Parathyroid adenoma (tissue), 2 donors: ENCODE measurements around the gene MDK.
A peak's percentile ranks its signal among the peaks of the same experiment; 100 is the strongest.

ENCODE experiments used
- H2AFZ ChIP-seq: fragments of 300-600 bp; sonication (generic); one replicate; pipeline ENCODE4 v1.7.0; 2017; ENCODE audit warnings: antibody characterized with exemption, mild to moderate bottlenecking
- H3K27ac ChIP-seq: fragments of 300-600 bp; sonication (generic); one replicate; pipeline ENCODE4 v1.7.0; 2017
- H3K27me3 ChIP-seq: fragments of 300-600 bp; sonication (generic); one replicate; pipeline ENCODE4 v1.7.0; 2017; ENCODE audit warnings: low read length; ENCODE audit not compliant: control insufficient read depth, insufficient read depth
- H3K36me3 ChIP-seq: fragments of 300-600 bp; sonication (generic); one replicate; pipeline ENCODE4 v1.7.0; 2017; ENCODE audit warnings: low read length; ENCODE audit not compliant: control insufficient read depth, insufficient read depth
- H3K4me1 ChIP-seq: fragments of 300-600 bp; sonication (generic); one replicate; pipeline ENCODE4 v1.7.0; 2017; ENCODE audit warnings: control low read depth
- H3K4me2 ChIP-seq: fragments of 300-600 bp; sonication (generic); one replicate; pipeline ENCODE4 v1.7.0; 2017; ENCODE audit warnings: low read length
- H3K4me3 ChIP-seq: fragments of 300-600 bp; sonication (generic); one replicate; pipeline ENCODE4 v1.7.0; 2017; ENCODE audit warnings: low read depth, low read length
- H3K79me2 ChIP-seq: fragments of 300-600 bp; sonication (generic); one replicate; pipeline ENCODE4 v1.7.0; 2017; ENCODE audit warnings: control low read depth
- H3K9ac ChIP-seq: fragments of 300-600 bp; sonication (generic); one replicate; pipeline ENCODE4 v1.7.0; 2017; ENCODE audit warnings: mild to moderate bottlenecking
- H3K9me3 ChIP-seq: fragments of 300-600 bp; sonication (generic); one replicate; pipeline ENCODE4 v1.7.0; 2017; ENCODE audit warnings: low read length; ENCODE audit not compliant: control insufficient read depth
- CTCF ChIP-seq: fragments of 300-600 bp; sonication (generic); IDR thresholded peaks from one replicate; pipeline ENCODE4 v1.7.0; 2017; ENCODE audit warnings: antibody characterized with exemption, mild to moderate bottlenecking
- donor health status: primary hyperparathyroidism.

MDK gene

GRCh38 chr11:46393231-46393616 lies 11.8 kb downstream of the MDK start:
- Histone ChIP-seq H3K4me1 (peaks cover 10% of the 10 kb centered on the region), H3K27me3 (no peaks in the 10 kb centered on the region), H3K36me3 (no peaks in the 10 kb centered on the region), H3K9me3 (no peaks in the 10 kb centered on the region), H3K4me3 (no peak overlapping the region), H3K79me2 (no peaks in the 10 kb centered on the region), H3K4me2 (no peak overlapping the region), H3K27ac (peak overlapping the region; percentile 98), H3K9ac (peak overlapping the region; percentile 11), H2AFZ (peak overlapping the region; percentile 70)
- TF ChIP-seq CTCF, result no peak

- no peaks in the 10 kb centered on the region for H3K79me2 ChIP-seq
- no peaks in the 10 kb centered on the region for H3K27me3 ChIP-seq
- no peaks in the 10 kb centered on the region for H3K9me3 ChIP-seq
- H3K27ac ChIP-seq, result peak overlapping the region; percentile 98
- H3K4me2 ChIP-seq, result no peak overlapping the region
- no peak for TF ChIP-seq CTCF
- no peak overlapping the region for H3K4me3 ChIP-seq
- no peak overlapping the region for H3K9ac ChIP-seq
- peaks cover 7% of the 10 kb centered on the region for H3K4me1 ChIP-seq
- no peak overlapping the region for H2AFZ ChIP-seq
- H3K36me3 ChIP-seq, result no peaks in the 10 kb centered on the region
Observed at GRCh38 chr11:46393759-46394158, 12.3 kb downstream of the MDK start.

- TF ChIP-seq CTCF, result no peak
- no peak overlapping the region for H2AFZ ChIP-seq
- H3K9ac ChIP-seq, result no peak overlapping the region
- no peaks in the 10 kb centered on the region for H3K9me3 ChIP-seq
- H3K27ac ChIP-seq, result no peak overlapping the region
- no peaks in the 10 kb centered on the region for H3K27me3 ChIP-seq
- H3K4me1 ChIP-seq, result peaks cover 7% of the 10 kb centered on the region
- H3K4me3 ChIP-seq, result no peak overlapping the region
- H3K36me3 ChIP-seq, result no peaks in the 10 kb centered on the region
- H3K79me2 ChIP-seq, result no peaks in the 10 kb centered on the region
- no peak overlapping the region for H3K4me2 ChIP-seq
Observed at GRCh38 chr11:46397526-46397925, 16.1 kb downstream of the MDK start.

GRCh38 chr11:46402957-46403902 lies 21.8 kb downstream of the MDK start:
- Histone ChIP-seq H3K9ac (no peak overlapping the region), H3K4me1 (peaks cover 5% of the 10 kb centered on the region), H3K79me2 (no peaks in the 10 kb centered on the region), H3K27ac (peak overlapping the region; percentile 39), H3K4me2 (no peak overlapping the region), H2AFZ (no peak overlapping the region), H3K27me3 (no peaks in the 10 kb centered on the region), H3K36me3 (no peaks in the 10 kb centered on the region), H3K4me3 (no peak overlapping the region), H3K9me3 (no peaks in the 10 kb centered on the region)
- TF ChIP-seq CTCF, result no peak
